Measurements from ENCODE around the gene PRR14.

DNA sequence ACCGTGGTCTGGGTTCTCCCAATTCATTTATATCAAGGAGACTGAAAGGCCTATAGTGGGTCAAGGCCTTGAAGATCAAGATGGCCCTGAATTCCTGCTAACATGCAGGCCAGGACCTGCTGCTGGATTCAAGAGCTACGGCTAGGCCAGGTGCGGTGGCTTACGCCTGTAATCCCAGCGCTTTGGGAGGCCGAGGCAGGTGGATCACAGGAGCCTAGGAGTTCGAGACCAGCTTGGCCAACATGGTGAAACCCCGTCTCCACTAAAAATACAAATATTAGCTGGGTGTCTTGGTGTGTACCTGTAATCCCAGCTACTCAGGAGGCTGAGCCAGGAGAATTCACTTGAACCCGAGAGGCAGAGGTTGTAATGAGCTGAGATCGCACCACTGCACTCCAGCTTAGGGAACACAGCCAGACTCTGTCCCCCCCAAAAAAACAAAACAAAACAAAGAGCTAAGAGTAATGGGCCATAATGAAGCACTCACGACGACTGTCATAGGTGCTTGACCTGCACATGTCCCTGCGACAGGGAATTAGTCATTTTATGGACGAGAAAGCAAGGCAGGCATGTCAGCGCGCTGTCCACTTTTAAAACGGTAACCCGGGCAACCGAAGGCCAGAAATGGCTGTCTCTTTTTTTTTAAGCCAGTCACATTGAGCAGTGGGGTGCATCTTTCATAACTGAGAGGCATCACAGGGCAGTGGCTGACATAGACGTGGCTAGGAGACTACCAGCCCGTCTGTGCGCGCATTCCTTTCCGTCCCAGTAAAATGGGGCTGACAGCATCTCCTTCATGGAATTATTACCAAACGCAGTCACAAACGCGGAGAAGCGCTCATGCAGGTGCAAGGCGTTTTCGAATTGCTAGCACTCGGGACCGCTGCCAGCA is 6.5 kb downstream of the PRR14 start:
- no peak for TF ChIP-seq POLR2AphosphoS5 (IDR thresholded peaks at IDR 0.05)
- TF ChIP-seq, protein P1, sequence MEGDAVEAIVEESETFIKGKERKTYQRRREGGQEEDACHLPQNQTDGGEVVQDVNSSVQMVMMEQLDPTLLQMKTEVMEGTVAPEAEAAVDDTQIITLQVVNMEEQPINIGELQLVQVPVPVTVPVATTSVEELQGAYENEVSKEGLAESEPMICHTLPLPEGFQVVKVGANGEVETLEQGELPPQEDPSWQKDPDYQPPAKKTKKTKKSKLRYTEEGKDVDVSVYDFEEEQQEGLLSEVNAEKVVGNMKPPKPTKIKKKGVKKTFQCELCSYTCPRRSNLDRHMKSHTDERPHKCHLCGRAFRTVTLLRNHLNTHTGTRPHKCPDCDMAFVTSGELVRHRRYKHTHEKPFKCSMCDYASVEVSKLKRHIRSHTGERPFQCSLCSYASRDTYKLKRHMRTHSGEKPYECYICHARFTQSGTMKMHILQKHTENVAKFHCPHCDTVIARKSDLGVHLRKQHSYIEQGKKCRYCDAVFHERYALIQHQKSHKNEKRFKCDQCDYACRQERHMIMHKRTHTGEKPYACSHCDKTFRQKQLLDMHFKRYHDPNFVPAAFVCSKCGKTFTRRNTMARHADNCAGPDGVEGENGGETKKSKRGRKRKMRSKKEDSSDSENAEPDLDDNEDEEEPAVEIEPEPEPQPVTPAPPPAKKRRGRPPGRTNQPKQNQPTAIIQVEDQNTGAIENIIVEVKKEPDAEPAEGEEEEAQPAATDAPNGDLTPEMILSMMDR (IDR thresholded peaks at IDR 0.05): no peak
- TF ChIP-seq POLR2A (IDR thresholded peaks at IDR 0.05): no peak

Data from prostate gland (tissue), 2 donors.